ENCODE results near the gene FOXO3. TPM values are rescaled to one million over a fixed set of nuclear protein-coding genes. Genes with fewer than 3 reads are reported as not detected.

FOXO3 gene
- total RNA-seq, 2 donors from 2014 or later = 108 to 144 TPM

- DNase-seq (ENCODE audit: low spot score) = no peak
- intact Hi-C loops (cut with DNase I) = no loop called here
These were observed 156.4 kb downstream of the FOXO3 start for GRCh38 chr6:108716801-108717791.

GRCh38 chr6:108719477-108719876 is 158.8 kb downstream of the FOXO3 start:
- DNase-seq (ENCODE audit: low spot score) = no peak
- 98% methylated on average over 3 of the region's 3 CpGs for WGBS
- intact Hi-C loops (cut with DNase I) = no loop called here
- H3K4me1 ChIP-seq (replicated peaks) = no peaks in the 10 kb centered on the region
- no peak overlapping the region for H3K27ac ChIP-seq
- H3K4me3 ChIP-seq = no peak overlapping the region
- no peak for TF ChIP-seq CTCF (IDR thresholded peaks at IDR 0.05)
- no peaks in the 10 kb centered on the region for H3K27me3 ChIP-seq (replicated peaks; ENCODE audit: insufficient read depth)
- no peaks in the 10 kb centered on the region for H3K36me3 ChIP-seq
- no peaks in the 10 kb centered on the region for H3K9me3 ChIP-seq

More at GRCh38 chr6:108716801-108717791, 156.4 kb downstream of the FOXO3 start:
- H3K27me3 ChIP-seq (replicated peaks; ENCODE audit: insufficient read depth) = no peaks in the 10 kb centered on the region
- no peaks in the 10 kb centered on the region for H3K9me3 ChIP-seq
- WGBS = 91% methylated on average over 39 of the region's 39 CpGs
- H3K4me1 ChIP-seq (replicated peaks) = no peaks in the 10 kb centered on the region
- TF ChIP-seq POLR2A (IDR thresholded peaks at IDR 0.05) (no peak), CTCF (IDR thresholded peaks at IDR 0.05) (no peak), POLR2AphosphoS5 (IDR thresholded peaks at IDR 0.05) (no peak)
- H3K27ac ChIP-seq = no peak overlapping the region
- no peak overlapping the region for H3K4me3 ChIP-seq
- no peaks in the 10 kb centered on the region for H3K36me3 ChIP-seq

GRCh38 chr6:108720827-108721226 is 160.1 kb downstream of the FOXO3 start:
- Histone ChIP-seq H3K36me3 (no peaks in the 10 kb centered on the region), H3K4me1 (replicated peaks) (no peaks in the 10 kb centered on the region), H3K27ac (no peak overlapping the region), H3K9me3 (no peaks in the 10 kb centered on the region), H3K27me3 (replicated peaks; ENCODE audit: insufficient read depth) (no peaks in the 10 kb centered on the region), H3K4me3 (no peak overlapping the region)
- intact Hi-C loops (cut with DNase I) = no loop called here
- TF ChIP-seq POLR2A (IDR thresholded peaks at IDR 0.05) = no peak
- no peak for TF ChIP-seq POLR2AphosphoS5 (IDR thresholded peaks at IDR 0.05)
- TF ChIP-seq CTCF (IDR thresholded peaks at IDR 0.05) = no peak
- 58% methylated on average over 2 of the region's 2 CpGs for WGBS
- no peak for DNase-seq (ENCODE audit: low spot score)

GRCh38 chr6:108721286-108721685 is 160.6 kb downstream of the FOXO3 start:
- TF ChIP-seq POLR2A (IDR thresholded peaks at IDR 0.05) (no peak), CTCF (IDR thresholded peaks at IDR 0.05) (no peak), POLR2AphosphoS5 (IDR thresholded peaks at IDR 0.05) (no peak)
- no peak for DNase-seq (ENCODE audit: low spot score)
- H3K9me3 ChIP-seq = no peaks in the 10 kb centered on the region
- no peaks in the 10 kb centered on the region for H3K27me3 ChIP-seq (replicated peaks; ENCODE audit: insufficient read depth)
- no peaks in the 10 kb centered on the region for H3K4me1 ChIP-seq (replicated peaks)
- 41% methylated on average over 5 of the region's 5 CpGs for WGBS
- no peak overlapping the region for H3K27ac ChIP-seq
- intact Hi-C loops (cut with DNase I) = no loop called here
- H3K36me3 ChIP-seq = no peaks in the 10 kb centered on the region
- H3K4me3 ChIP-seq = no peak overlapping the region

- Histone ChIP-seq H3K27me3 (replicated peaks; ENCODE audit: insufficient read depth) (no peaks in the 10 kb centered on the region), H3K9me3 (no peaks in the 10 kb centered on the region), H3K4me3 (no peak overlapping the region), H3K36me3 (no peaks in the 10 kb centered on the region), H3K4me1 (replicated peaks) (no peaks in the 10 kb centered on the region), H3K27ac (no peak overlapping the region)
- WGBS = 98% methylated on average over 1 of the region's 1 CpG
- intact Hi-C loops (cut with DNase I) = no loop called here
- DNase-seq (ENCODE audit: low spot score) = no peak
- TF ChIP-seq POLR2AphosphoS5 (IDR thresholded peaks at IDR 0.05) (no peak), CTCF (IDR thresholded peaks at IDR 0.05) (no peak), POLR2A (IDR thresholded peaks at IDR 0.05) (no peak)
These were observed 162.9 kb downstream of the FOXO3 start for GRCh38 chr6:108723594-108723993.

Data from prostate gland (tissue), 2 donors.